Activated T-cell treated with anti-CD3 and anti-CD28 coated beads, Interleukin-2, amount 50 U/mL, for 72 hours (primary cell): ENCODE data around the gene PKP3. TPM values are rescaled to one million over a fixed set of nuclear protein-coding genes. Genes with fewer than 3 reads are reported as not detected.
"Not testable (repeated sequence)": the region's sequence is repeated elsewhere in the genome, so short reads cannot be mapped to it uniquely, and the experiment has no call there.

Source experiments
- ATAC-seq, 2 donors: fragments of 150-1000 bp; cut with Tn5 transposase; replicated peaks in 1 of 2; 2 replicates each; pipeline ENCODE4 v1.10.0; 2021; ENCODE audit warnings: moderate library complexity in 2 of 2, mild to moderate bottlenecking in 1 of 2
- DNase-seq, 2 donors: peaks; one replicate each; pipeline ENCODE4 v3.0.0; 2021 to 2022; ENCODE audit warnings: mixed read lengths in 1 of 2
- H3K27ac Mint-ChIP-seq: one replicate; pipeline ENCODE4 v1.8.0; 2022; ENCODE audit warnings: mild to moderate bottlenecking, moderate library complexity, mixed read lengths
- H3K27me3 Mint-ChIP-seq: one replicate; pipeline ENCODE4 v1.8.0; 2022; ENCODE audit warnings: low read depth, mixed read lengths
- H3K36me3 Mint-ChIP-seq, 2 donors: one replicate each; pipeline ENCODE4 v1.8.0; 2022; ENCODE audit warnings: mixed read lengths in 2 of 2, mild to moderate bottlenecking in 1 of 2; ENCODE audit not compliant: insufficient read depth in 2 of 2
- H3K4me1 Mint-ChIP-seq: one replicate; pipeline ENCODE4 v1.8.0; 2022; ENCODE audit warnings: low read depth, mixed read lengths
- H3K4me3 Mint-ChIP-seq, 2 donors: one replicate each; pipeline ENCODE4 v1.8.0; 2022; ENCODE audit warnings: mild to moderate bottlenecking in 2 of 2, mixed read lengths in 2 of 2, moderate library complexity in 2 of 2
- H3K9me3 Mint-ChIP-seq, 2 donors: one replicate each; pipeline ENCODE4 v1.8.0; 2022; ENCODE audit warnings: mixed read lengths in 2 of 2
- total RNA-seq, 2 donors: library from RNA; stranded (reverse); gene quantifications; one replicate each; pipeline ENCODE4 v1.2.3, GENCODE V29; 2022

PKP3 gene
- total RNA-seq, 2 donors from 2014 or later, result 0.16 to 1.2 TPM

- H3K27ac Mint-ChIP-seq, result no peak overlapping the region
- peaks cover 0 to 2% of the 10 kb centered on the region in 2 donors for H3K36me3 Mint-ChIP-seq
- DNase-seq, result no peak
- ATAC-seq, result no peak
- H3K27me3 Mint-ChIP-seq, result peaks cover 14% of the 10 kb centered on the region
- no peak overlapping the region for H3K4me3 Mint-ChIP-seq
- peaks cover 2% of the 10 kb centered on the region in 2 donors for H3K9me3 Mint-ChIP-seq
- H3K4me1 Mint-ChIP-seq, result peaks cover 5% of the 10 kb centered on the region
Measured at GRCh38 chr11:399731-400211, 5.8 kb downstream of the PKP3 start.

- Mint-ChIP-seq H3K36me3 (peaks cover 0 to 2% of the 10 kb centered on the region in 2 donors), H3K9me3 (peaks cover 2% of the 10 kb centered on the region in 2 donors), H3K27me3 (peaks cover 14% of the 10 kb centered on the region), H3K4me3 (no peak overlapping the region), H3K4me1 (peaks cover 5% of the 10 kb centered on the region), H3K27ac (no peak overlapping the region)
- no peak for ATAC-seq
- peak in 1 of 2 donors; percentile 1 for DNase-seq
Measured at GRCh38 chr11:400241-400689, 6.3 kb downstream of the PKP3 start.

- DNase-seq, H3K27ac Mint-ChIP-seq, ATAC-seq, H3K4me3 Mint-ChIP-seq, H3K36me3 Mint-ChIP-seq, H3K9me3 Mint-ChIP-seq, H3K4me1 Mint-ChIP-seq: not testable (repeated sequence)
- peaks cover 14% of the 10 kb centered on the region for H3K27me3 Mint-ChIP-seq
Measured at GRCh38 chr11:401196-401595, 7.2 kb downstream of the PKP3 start.

- DNase-seq (no peak), ATAC-seq (no peak)
- H3K27me3 Mint-ChIP-seq, result peaks cover 14% of the 10 kb centered on the region
- H3K9me3 Mint-ChIP-seq, result peaks cover 2% of the 10 kb centered on the region in 2 donors
- peaks cover 0 to 2% of the 10 kb centered on the region in 2 donors for H3K36me3 Mint-ChIP-seq
- no peak overlapping the region for H3K4me3 Mint-ChIP-seq
- H3K4me1 Mint-ChIP-seq, result peaks cover 8% of the 10 kb centered on the region
- no peak overlapping the region for H3K27ac Mint-ChIP-seq
Measured at GRCh38 chr11:403021-403760, 9.2 kb downstream of the PKP3 start.

- Mint-ChIP-seq H3K9me3 (no peaks in the 10 kb centered on the region), H3K4me3 (no peak overlapping the region), H3K4me1 (peaks cover 8% of the 10 kb centered on the region), H3K27ac (no peak overlapping the region), H3K27me3 (peaks cover 10% of the 10 kb centered on the region), H3K36me3 (no peaks in the 10 kb centered on the region)
- ATAC-seq (no peak), DNase-seq (no peak)
Measured at GRCh38 chr11:403761-404431, 9.9 kb downstream of the PKP3 start.

- Mint-ChIP-seq H3K36me3 (no peaks in the 10 kb centered on the region), H3K9me3 (no peaks in the 10 kb centered on the region), H3K4me1 (peaks cover 5% of the 10 kb centered on the region), H3K4me3 (no peak overlapping the region), H3K27ac (no peak overlapping the region), H3K27me3 (peaks cover 3% of the 10 kb centered on the region)
- ATAC-seq, result no peak
- no peak for DNase-seq
Measured at GRCh38 chr11:404551-405264, 10.7 kb downstream of the PKP3 start.

- no peak for DNase-seq
- H3K36me3 Mint-ChIP-seq, result no peaks in the 10 kb centered on the region
- no peaks in the 10 kb centered on the region for H3K9me3 Mint-ChIP-seq
- ATAC-seq, result no peak
- H3K27ac Mint-ChIP-seq, result no peak overlapping the region
- H3K4me3 Mint-ChIP-seq, result peak overlapping the region; percentile 45 to 56
- no peaks in the 10 kb centered on the region for H3K27me3 Mint-ChIP-seq
- peaks cover 4% of the 10 kb centered on the region for H3K4me1 Mint-ChIP-seq
Measured at GRCh38 chr11:405323-405953, 11.4 kb downstream of the PKP3 start.

- ATAC-seq, result no peak
- Mint-ChIP-seq H3K27me3 (no peaks in the 10 kb centered on the region), H3K27ac (no peak overlapping the region), H3K4me1 (peaks cover 4% of the 10 kb centered on the region), H3K9me3 (no peaks in the 10 kb centered on the region), H3K4me3 (peak overlapping the region; percentile 64), H3K36me3 (no peaks in the 10 kb centered on the region)
- DNase-seq, result no peak
Measured at GRCh38 chr11:405954-406795, 12.2 kb downstream of the PKP3 start.

- Mint-ChIP-seq H3K36me3 (no peaks in the 10 kb centered on the region), H3K27me3 (no peaks in the 10 kb centered on the region), H3K9me3 (no peaks in the 10 kb centered on the region), H3K27ac (no peak overlapping the region), H3K4me3 (peak overlapping the region; percentile 64), H3K4me1 (peaks cover 4% of the 10 kb centered on the region)
- ATAC-seq, result peak; percentile 92
- peak; percentile 90 to 94 for DNase-seq
Measured at GRCh38 chr11:406796-407650, 13.0 kb downstream of the PKP3 start.

- no peaks in the 10 kb centered on the region for H3K36me3 Mint-ChIP-seq
- DNase-seq (no peak), ATAC-seq (no peak)
- peak overlapping the region; percentile 52 to 63 for H3K4me3 Mint-ChIP-seq
- no peaks in the 10 kb centered on the region for H3K27me3 Mint-ChIP-seq
- peaks cover 4% of the 10 kb centered on the region for H3K4me1 Mint-ChIP-seq
- no peak overlapping the region for H3K27ac Mint-ChIP-seq
- no peaks in the 10 kb centered on the region for H3K9me3 Mint-ChIP-seq
Measured at GRCh38 chr11:407651-408123, 13.7 kb downstream of the PKP3 start.

GRCh38 chr11:408154-409007 lies 14.4 kb downstream of the PKP3 start:
- no peaks in the 10 kb centered on the region for H3K27me3 Mint-ChIP-seq
- no peak overlapping the region for H3K27ac Mint-ChIP-seq
- peaks cover 10% of the 10 kb centered on the region for H3K4me1 Mint-ChIP-seq
- ATAC-seq, result no peak
- H3K4me3 Mint-ChIP-seq, result peak overlapping the region; percentile 52 to 63
- no peaks in the 10 kb centered on the region for H3K36me3 Mint-ChIP-seq
- no peaks in the 10 kb centered on the region for H3K9me3 Mint-ChIP-seq
- DNase-seq, result no peak
